Epithelial cell of esophagus (primary cell): ENCODE results near the gene LRCH2.
A peak's percentile ranks its signal among the peaks of the same experiment; 100 is the strongest.

Source experiments
- DNase-seq: peaks from one replicate; pipeline ENCODE4 v3.0.0; 2010; ENCODE audit warnings: low read depth
- H3K4me3 ChIP-seq: 2 replicates; pipeline ENCODE4 v1.5.1; 2011; ENCODE audit warnings: mild to moderate bottlenecking, low read length, control low read depth
- CTCF ChIP-seq: IDR thresholded peaks from 2 replicates; pipeline ENCODE4 v1.5.1; 2011; ENCODE audit warnings: low read depth, mild to moderate bottlenecking, low read length, control low read depth, inconsistent platforms; ENCODE audit not compliant: insufficient read depth; ENCODE audit errors: missing control alignments

The LRCH2 gene

GRCh38 chrX:115189646-115190635, 44.0 kb downstream of the LRCH2 start:
- no peak for TF ChIP-seq CTCF
- no peak overlapping the region for H3K4me3 ChIP-seq
- DNase-seq, result no peak

- no peak for TF ChIP-seq CTCF
- no peak within 1 kb of the TSS for H3K4me3 ChIP-seq
- no peak for DNase-seq
Measured at GRCh38 chrX:115189110-115189509, 44.8 kb downstream of the LRCH2 start, which contains the start of gene RBMXL3. Gene RBMXL3 (plus strand): TSS chrX:115189410. CDS start chrX:115189442, 32 bp downstream.

GRCh38 chrX:115183980-115184379, 49.9 kb downstream of the LRCH2 start:
- H3K4me3 ChIP-seq, result no peak overlapping the region
- DNase-seq, result no peak
- no peak for TF ChIP-seq CTCF

- no peak overlapping the region for H3K4me3 ChIP-seq
- no peak for TF ChIP-seq CTCF
- no peak for DNase-seq
Measured at GRCh38 chrX:115178473-115178872, 55.4 kb downstream of the LRCH2 start.

GRCh38 chrX:115177932-115178331, 56.0 kb downstream of the LRCH2 start:
- TF ChIP-seq CTCF, result no peak
- peak; percentile 2 for DNase-seq
- no peak overlapping the region for H3K4me3 ChIP-seq

- no peak for DNase-seq
- H3K4me3 ChIP-seq, result no peak overlapping the region
- TF ChIP-seq CTCF, result no peak
Measured at GRCh38 chrX:115174548-115174947, 59.3 kb downstream of the LRCH2 start.
